ENCODE measurements around the gene LASP1. TPM values are rescaled to one million over a fixed set of nuclear protein-coding genes. Genes with fewer than 3 reads are reported as not detected.

Gene LASP1
- total and polyA plus RNA-seq, 2 experiments from 2014 or later = 48.7 to 173 TPM

- Histone ChIP-seq H3K4me1 (ENCODE audit: insufficient read depth) (peaks cover 29% of the 10 kb centered on the region), H4K20me1 (replicated peaks; ENCODE audit: insufficient read depth) (peaks cover 15% of the 10 kb centered on the region), H3K9me2 (ENCODE audit: insufficient read depth) (no peaks in the 10 kb centered on the region), H3F3A (replicated peaks; ENCODE audit: low read depth) (0 out of 2 replicates have a peak, but pooled peaks cover 10% of the 10 kb centered on the region), H3K4me3 (peak overlapping the region; percentile 100), H3K4me2 (peak overlapping the region; percentile 86), H3K27me3 (ENCODE audit: insufficient read depth) (no peaks in the 10 kb centered on the region), H3K36me3 (ENCODE audit: insufficient read depth) (no peaks in the 10 kb centered on the region), H3K79me2 (replicated peaks; ENCODE audit: insufficient read depth) (peaks cover 34% of the 10 kb centered on the region), H2AFZ (peak overlapping the region; percentile 72; the same call in 1 of the 2 replicates), H3K27ac (ENCODE audit: low read depth) (peak overlapping the region; percentile 96)
- Mint-ChIP-seq H3K4me1 (peaks cover 35% of the 10 kb centered on the region), H3K36me3 (ENCODE audit: low read depth) (peaks cover 3% of the 10 kb centered on the region), H3K4me3 (peak overlapping the region; percentile 93), H3K27ac (peak overlapping the region; percentile 95), H3K27me3 (ENCODE audit: insufficient read depth, low read depth, poor library complexity) (peaks cover 46% of the 10 kb centered on the region), H3K9me3 (peaks cover 6% of the 10 kb centered on the region; the same call in 2 of the 3 replicates)
- ATAC-seq (peak; percentile 56), DNase-seq (ENCODE audit: low spot score) (peak; percentile 73)
- peak; percentile 57 for TF ChIP-seq CREB1 (CRISPR knock-in tag; IDR thresholded peaks at IDR 0.05; ENCODE audit: low read depth)
- TF ChIP-seq, protein P1, sequence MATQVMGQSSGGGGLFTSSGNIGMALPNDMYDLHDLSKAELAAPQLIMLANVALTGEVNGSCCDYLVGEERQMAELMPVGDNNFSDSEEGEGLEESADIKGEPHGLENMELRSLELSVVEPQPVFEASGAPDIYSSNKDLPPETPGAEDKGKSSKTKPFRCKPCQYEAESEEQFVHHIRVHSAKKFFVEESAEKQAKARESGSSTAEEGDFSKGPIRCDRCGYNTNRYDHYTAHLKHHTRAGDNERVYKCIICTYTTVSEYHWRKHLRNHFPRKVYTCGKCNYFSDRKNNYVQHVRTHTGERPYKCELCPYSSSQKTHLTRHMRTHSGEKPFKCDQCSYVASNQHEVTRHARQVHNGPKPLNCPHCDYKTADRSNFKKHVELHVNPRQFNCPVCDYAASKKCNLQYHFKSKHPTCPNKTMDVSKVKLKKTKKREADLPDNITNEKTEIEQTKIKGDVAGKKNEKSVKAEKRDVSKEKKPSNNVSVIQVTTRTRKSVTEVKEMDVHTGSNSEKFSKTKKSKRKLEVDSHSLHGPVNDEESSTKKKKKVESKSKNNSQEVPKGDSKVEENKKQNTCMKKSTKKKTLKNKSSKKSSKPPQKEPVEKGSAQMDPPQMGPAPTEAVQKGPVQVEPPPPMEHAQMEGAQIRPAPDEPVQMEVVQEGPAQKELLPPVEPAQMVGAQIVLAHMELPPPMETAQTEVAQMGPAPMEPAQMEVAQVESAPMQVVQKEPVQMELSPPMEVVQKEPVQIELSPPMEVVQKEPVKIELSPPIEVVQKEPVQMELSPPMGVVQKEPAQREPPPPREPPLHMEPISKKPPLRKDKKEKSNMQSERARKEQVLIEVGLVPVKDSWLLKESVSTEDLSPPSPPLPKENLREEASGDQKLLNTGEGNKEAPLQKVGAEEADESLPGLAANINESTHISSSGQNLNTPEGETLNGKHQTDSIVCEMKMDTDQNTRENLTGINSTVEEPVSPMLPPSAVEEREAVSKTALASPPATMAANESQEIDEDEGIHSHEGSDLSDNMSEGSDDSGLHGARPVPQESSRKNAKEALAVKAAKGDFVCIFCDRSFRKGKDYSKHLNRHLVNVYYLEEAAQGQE (IDR thresholded peaks at IDR 0.05; ENCODE audit: unreplicated experiment) = no peak
- TF ChIP-seq, protein P2, sequence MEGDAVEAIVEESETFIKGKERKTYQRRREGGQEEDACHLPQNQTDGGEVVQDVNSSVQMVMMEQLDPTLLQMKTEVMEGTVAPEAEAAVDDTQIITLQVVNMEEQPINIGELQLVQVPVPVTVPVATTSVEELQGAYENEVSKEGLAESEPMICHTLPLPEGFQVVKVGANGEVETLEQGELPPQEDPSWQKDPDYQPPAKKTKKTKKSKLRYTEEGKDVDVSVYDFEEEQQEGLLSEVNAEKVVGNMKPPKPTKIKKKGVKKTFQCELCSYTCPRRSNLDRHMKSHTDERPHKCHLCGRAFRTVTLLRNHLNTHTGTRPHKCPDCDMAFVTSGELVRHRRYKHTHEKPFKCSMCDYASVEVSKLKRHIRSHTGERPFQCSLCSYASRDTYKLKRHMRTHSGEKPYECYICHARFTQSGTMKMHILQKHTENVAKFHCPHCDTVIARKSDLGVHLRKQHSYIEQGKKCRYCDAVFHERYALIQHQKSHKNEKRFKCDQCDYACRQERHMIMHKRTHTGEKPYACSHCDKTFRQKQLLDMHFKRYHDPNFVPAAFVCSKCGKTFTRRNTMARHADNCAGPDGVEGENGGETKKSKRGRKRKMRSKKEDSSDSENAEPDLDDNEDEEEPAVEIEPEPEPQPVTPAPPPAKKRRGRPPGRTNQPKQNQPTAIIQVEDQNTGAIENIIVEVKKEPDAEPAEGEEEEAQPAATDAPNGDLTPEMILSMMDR (conservative IDR thresholded peaks at IDR 0.05; ENCODE audit: low read depth in 2 of 2) = peak; percentile 23 to 56
Observed at GRCh38 chr17:38868817-38869525, 887 bp upstream of the LASP1 start.

GRCh38 chr17:38870259-38871165 is 654 bp downstream of the LASP1 start:
- H3K4me3 Mint-ChIP-seq = peak overlapping the region; percentile 93
- 0 out of 2 replicates have a peak, but pooled peaks cover 10% of the 10 kb centered on the region for H3F3A ChIP-seq (replicated peaks; ENCODE audit: low read depth)
- ATAC-seq (peak; percentile 36), DNase-seq (ENCODE audit: low spot score) (peak; percentile 80)
- H3K36me3 Mint-ChIP-seq (ENCODE audit: low read depth) = peaks cover 3% of the 10 kb centered on the region
- peaks cover 15% of the 10 kb centered on the region for H4K20me1 ChIP-seq (replicated peaks; ENCODE audit: insufficient read depth)
- peaks cover 40% of the 10 kb centered on the region for H3K4me1 ChIP-seq (ENCODE audit: insufficient read depth)
- peak overlapping the region; percentile 100 for H3K4me3 ChIP-seq
- peaks cover 39% of the 10 kb centered on the region for H3K27me3 Mint-ChIP-seq (ENCODE audit: insufficient read depth, low read depth, poor library complexity)
- peak overlapping the region; percentile 94 for H3K27ac Mint-ChIP-seq
- no peaks in the 10 kb centered on the region for H3K27me3 ChIP-seq (ENCODE audit: insufficient read depth)
- peaks cover 49% of the 10 kb centered on the region for H3K79me2 ChIP-seq (replicated peaks; ENCODE audit: insufficient read depth)
- H3K4me1 Mint-ChIP-seq = peaks cover 44% of the 10 kb centered on the region
- H3K27ac ChIP-seq (ENCODE audit: low read depth) = peak overlapping the region; percentile 96
- peak overlapping the region; percentile 97 for H3K4me2 ChIP-seq
- H3K9me2 ChIP-seq (ENCODE audit: insufficient read depth) = no peaks in the 10 kb centered on the region
- peak overlapping the region; percentile 52; the same call in 1 of the 2 replicates for H2AFZ ChIP-seq
- no peaks in the 10 kb centered on the region for H3K36me3 ChIP-seq (ENCODE audit: insufficient read depth)
- H3K9me3 Mint-ChIP-seq = peaks cover 6% of the 10 kb centered on the region; the same call in 2 of the 3 replicates
- TF ChIP-seq POLR2AphosphoS5 (IDR thresholded peaks at IDR 0.05; ENCODE audit: low read depth) (no peak; the same call in 1 of the 2 replicates), ZNF114 (CRISPR knock-in tag; IDR thresholded peaks at IDR 0.05) (no peak), NANOG (IDR thresholded peaks at IDR 0.05; ENCODE audit: borderline replicate concordance) (no peak), EZH2 (IDR thresholded peaks at IDR 0.05; ENCODE audit: low read depth, unreplicated experiment) (no peak), STAT1 (IDR thresholded peaks at IDR 0.05; ENCODE audit: unreplicated experiment) (no peak), ZNF331 (CRISPR knock-in tag; IDR thresholded peaks at IDR 0.05; ENCODE audit: low read depth) (no peak)
- TF ChIP-seq, protein P3, sequence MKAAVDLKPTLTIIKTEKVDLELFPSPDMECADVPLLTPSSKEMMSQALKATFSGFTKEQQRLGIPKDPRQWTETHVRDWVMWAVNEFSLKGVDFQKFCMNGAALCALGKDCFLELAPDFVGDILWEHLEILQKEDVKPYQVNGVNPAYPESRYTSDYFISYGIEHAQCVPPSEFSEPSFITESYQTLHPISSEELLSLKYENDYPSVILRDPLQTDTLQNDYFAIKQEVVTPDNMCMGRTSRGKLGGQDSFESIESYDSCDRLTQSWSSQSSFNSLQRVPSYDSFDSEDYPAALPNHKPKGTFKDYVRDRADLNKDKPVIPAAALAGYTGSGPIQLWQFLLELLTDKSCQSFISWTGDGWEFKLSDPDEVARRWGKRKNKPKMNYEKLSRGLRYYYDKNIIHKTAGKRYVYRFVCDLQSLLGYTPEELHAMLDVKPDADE (IDR thresholded peaks at IDR 0.05) = no peak
- TF ChIP-seq, protein P1 (IDR thresholded peaks at IDR 0.05; ENCODE audit: unreplicated experiment) = no peak

Measured in GM23338 (cell line).